Ovary (tissue), 3 donors: ENCODE results near the gene SURF2.

Source experiments
- CTCF ChIP-seq, 3 donors: fragments of 450-650 bp in 2 of 3; fragments of 200-600 bp in 1 of 3; IDR thresholded peaks; one replicate each; pipeline versions ENCODE4 v1.5.1 to v1.8.0; 2016 to 2022; ENCODE audit warnings: antibody characterized with exemption in 3 of 3, mild to moderate bottlenecking in 1 of 3
- EP300 ChIP-seq: sonication (generic); formaldehyde crosslinking; IDR thresholded peaks from one replicate; pipeline ENCODE4 v1.6.1; 2017; ENCODE audit warnings: antibody characterized with exemption
- donor health status: DM: no; HTN: no; CAD: no.

- TF ChIP-seq CTCF (IDR thresholded peaks at IDR 0.05): no peak
- no peak for TF ChIP-seq EP300
Observed at GRCh38 chr9:133400292-133400691, 43.9 kb downstream of the SURF2 start.
